Purkinje cell (primary cell): ENCODE results near the gene PGLYRP3. TPM values are rescaled to one million over a fixed set of nuclear protein-coding genes. Genes with fewer than 3 reads are reported as not detected.

Source experiments
- polyA plus RNA-seq: library from polyadenylated mRNA; unstranded; fragments of >200 nt; fragmentation: Nextera tagmentation; gene quantifications from 2 replicates; pipeline ENCODE4 v1.2.1, GENCODE V29; 2014

Gene PGLYRP3
- not detected in 2 replicates for polyA plus RNA-seq

DNA sequence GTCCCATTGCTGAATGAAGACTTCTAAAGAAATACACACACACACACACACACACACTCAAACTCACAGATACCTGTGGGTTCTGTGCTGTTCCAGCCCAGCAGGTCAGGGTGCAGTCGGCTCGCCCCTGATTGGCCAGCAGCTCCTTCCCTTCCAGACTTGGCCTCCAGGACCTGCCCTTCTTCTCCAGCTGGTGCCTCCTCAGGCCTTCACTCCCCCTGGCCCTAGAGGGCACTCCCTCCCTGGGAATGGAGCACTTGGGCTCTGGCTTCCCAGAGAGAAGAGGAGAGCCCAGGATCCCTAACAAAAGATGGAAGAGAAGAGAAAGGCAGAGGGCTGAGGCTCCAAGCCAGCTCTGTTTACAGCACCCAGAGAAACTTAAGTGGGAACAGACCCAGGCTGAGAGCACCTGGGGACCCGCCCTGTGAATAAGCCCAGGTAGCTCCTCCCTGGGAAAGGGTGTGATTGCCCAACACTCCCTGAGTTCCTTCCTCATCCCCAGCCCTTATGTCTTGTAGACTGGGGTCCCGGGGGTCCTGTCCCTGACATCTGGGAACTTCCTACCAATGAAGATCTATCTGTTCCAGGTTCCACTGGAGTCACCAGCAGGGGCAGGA lies at the start of gene PGLYRP3:
PGLYRP3 (minus strand) TSS at position 383 of the 617 bp plus-strand sequence. CDS start 2,287 bp downstream, outside the sequence.

DNA sequence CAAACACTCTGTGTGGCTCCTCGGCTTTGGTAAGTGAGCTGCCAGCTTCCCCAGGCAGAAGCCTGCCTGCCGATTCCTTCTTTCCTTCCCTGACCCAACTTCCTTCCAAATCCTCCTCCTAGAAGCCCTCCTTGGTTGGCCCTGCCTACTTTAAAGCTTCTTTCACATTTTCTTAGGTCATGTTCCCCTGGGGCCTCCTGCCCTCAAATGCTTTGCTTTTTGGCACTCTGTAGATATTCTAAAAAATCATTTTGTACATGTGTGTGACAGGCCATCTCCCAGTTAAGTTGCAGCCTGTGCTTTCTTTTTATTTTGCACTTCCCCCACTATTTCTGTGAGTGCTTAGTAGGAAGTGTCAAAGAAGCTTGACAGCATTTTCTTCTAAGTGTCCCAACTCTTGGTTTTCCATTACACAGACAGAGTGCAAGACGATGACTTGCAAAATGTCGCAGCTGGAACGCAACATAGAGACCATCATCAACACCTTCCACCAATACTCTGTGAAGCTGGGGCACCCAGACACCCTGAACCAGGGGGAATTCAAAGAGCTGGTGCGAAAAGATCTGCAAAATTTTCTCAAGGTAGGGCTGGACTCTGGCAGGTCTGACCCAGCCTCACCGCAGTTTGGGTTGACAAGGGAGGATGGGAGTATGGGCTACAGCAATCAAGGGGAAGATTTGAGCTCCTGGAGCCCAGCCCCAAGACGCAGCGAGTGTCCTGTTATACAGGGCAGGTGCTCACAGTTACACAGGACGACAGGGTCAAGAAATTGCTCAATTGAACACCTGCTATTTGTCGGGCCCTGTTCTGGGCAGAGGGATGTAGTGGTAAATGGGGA lies 45.3 kb upstream of the PGLYRP3 start, which contains the start of gene S100A9:
S100A9 (plus strand) TSS at position 2 of the 838 bp plus-strand sequence; CDS start at position 432, 430 bp downstream.

GRCh38 chr1:153348511-153349362 lies 36.0 kb upstream of the PGLYRP3 start, which contains the start of gene PGLYRP4:
Gene PGLYRP4 (minus strand): TSS chr1:153348841. CDS start chr1:153347932, 909 bp downstream.

GRCh38 chr1:153259387-153259786 lies 53.4 kb downstream of the PGLYRP3 start, which contains the start of gene LORICRIN:
Gene LORICRIN (plus strand): TSS chr1:153259687. CDS start chr1:153260950, 1,263 bp downstream.

Other genes starting within 250 kb of the PGLYRP3 start
- not detected in 2 replicates for gene SPRR2B, start 241.3 kb downstream of the PGLYRP3 start, polyA plus RNA-seq
- gene SPRR2E, start 218.4 kb downstream of the PGLYRP3 start, polyA plus RNA-seq, result not detected in 2 replicates
- gene SPRR2F, start 199.4 kb downstream of the PGLYRP3 start, polyA plus RNA-seq, result not detected in 2 replicates
- not detected in 2 replicates for gene SPRR2G, start 162.1 kb downstream of the PGLYRP3 start, polyA plus RNA-seq
- not detected in 2 replicates for gene LELP1, start 109.5 kb downstream of the PGLYRP3 start, polyA plus RNA-seq
- gene PRR9, start 95.4 kb downstream of the PGLYRP3 start, polyA plus RNA-seq, result not detected in 2 replicates
- not detected in 2 replicates for gene LORICRIN, start 53.3 kb downstream of the PGLYRP3 start, polyA plus RNA-seq
- not detected in 2 replicates for gene PGLYRP4, start 35.9 kb upstream of the PGLYRP3 start, polyA plus RNA-seq
- gene S100A9, start 44.9 kb upstream of the PGLYRP3 start, polyA plus RNA-seq, result not detected in 2 replicates
- gene S100A12, start 62.7 kb upstream of the PGLYRP3 start, polyA plus RNA-seq, result not detected in 2 replicates
- not detected in 2 replicates for gene S100A8, start 78.1 kb upstream of the PGLYRP3 start, polyA plus RNA-seq
- gene S100A7A, start 103.6 kb upstream of the PGLYRP3 start, polyA plus RNA-seq, result not detected in 2 replicates
- not detected in 2 replicates for gene S100A7, start 147.7 kb upstream of the PGLYRP3 start, polyA plus RNA-seq
- gene S100A6, start 223.0 kb upstream of the PGLYRP3 start, polyA plus RNA-seq, result 19.2 and 39.7 TPM in 2 replicates
- not detected in 2 replicates for gene S100A5, start 228.0 kb upstream of the PGLYRP3 start, polyA plus RNA-seq
- gene S100A4, start 232.9 kb upstream of the PGLYRP3 start, polyA plus RNA-seq, result 1.2 and 2.7 TPM in 2 replicates
- not detected in 2 replicates for gene S100A3, start 236.3 kb upstream of the PGLYRP3 start, polyA plus RNA-seq